Gastroesophageal sphincter (tissue), 4 donors: Measurements from ENCODE around the gene FGFRL1. TPM values are rescaled to one million over a fixed set of nuclear protein-coding genes. Genes with fewer than 3 reads are reported as not detected.

Experiments
- ATAC-seq: fragments of 150-250 bp; one replicate; pipeline ENCODE4 v1.9.1; 2016; ENCODE audit warnings: mild to moderate bottlenecking, moderate library complexity
- H3K27ac ChIP-seq, 4 donors: fragments of 200-600 bp; sonication (generic) in 3 of 4; 1 replicate in 3 of 4; 2 replicates in 1 of 4; pipeline ENCODE4 v1.5.1; 2016 to 2019
- H3K27me3 ChIP-seq: fragments of 200-600 bp; sonication (generic); one replicate; pipeline ENCODE4 v1.5.1; 2019
- H3K36me3 ChIP-seq, 2 donors: fragments of 200-600 bp; sonication (generic); one replicate each; pipeline ENCODE4 v1.5.1; 2019; ENCODE audit warnings: control low read depth in 1 of 2
- H3K4me1 ChIP-seq, 3 donors: fragments of 200-600 bp; sonication (generic); 1 replicate in 2 of 3; 2 replicates in 1 of 3; pipeline ENCODE4 v1.5.1; 2016 to 2019; ENCODE audit warnings: control low read depth in 2 of 3
- H3K4me3 ChIP-seq, 2 donors: fragments of 200-600 bp; sonication (generic); one replicate each; pipeline ENCODE4 v1.5.1; 2019; ENCODE audit warnings: mild to moderate bottlenecking in 1 of 2, moderate library complexity in 1 of 2
- H3K9me3 ChIP-seq, 3 donors: fragments of 200-600 bp; sonication (generic); one replicate each; pipeline ENCODE4 v1.5.1; 2017 to 2019; ENCODE audit warnings: control low read depth in 2 of 3
- CTCF ChIP-seq, 4 experiments: fragments of 200-600 bp in 2 of 4; fragments of 450-650 bp in 2 of 4; sonication (generic) in 1 of 4; IDR thresholded peaks; one replicate each; pipeline ENCODE4 v1.5.1; 2017 to 2019; ENCODE audit warnings: antibody characterized with exemption in 4 of 4, mild to moderate bottlenecking in 2 of 4, moderate library complexity in 2 of 4
- EP300 ChIP-seq: sonication (generic); formaldehyde crosslinking; IDR thresholded peaks from one replicate; pipeline ENCODE4 v1.6.1; 2017; ENCODE audit warnings: antibody characterized with exemption, mild to moderate bottlenecking
- WGBS, 2 donors: methylation state at CpG; one replicate each; pipeline ENCODE4 v1.1.5; 2018; ENCODE audit warnings: low coverage in 1 of 2; 5-methylcytosine and 5-hydroxymethylcytosine counted together
- total RNA-seq, 4 donors: library from RNA; depleted of rRNA; stranded (reverse); fragments of >200 nt; gene quantifications; one replicate each; pipeline ENCODE4 v1.1.0, GENCODE V29; 2016

FGFRL1 gene
- total RNA-seq, 4 donors from 2014 or later = 21.9 to 36.8 (median 25.4) TPM

- no peaks in the 10 kb centered on the region for H3K4me1 ChIP-seq
- TF ChIP-seq CTCF (IDR thresholded peaks at IDR 0.05) = no peak
- TF ChIP-seq EP300 = no peak
- ATAC-seq = no peak
- no peak overlapping the region for H3K27ac ChIP-seq
- H3K9me3 ChIP-seq = no peaks in the 10 kb centered on the region
- no peaks in the 10 kb centered on the region for H3K36me3 ChIP-seq
- peaks cover 55% of the 10 kb centered on the region for H3K27me3 ChIP-seq
- 75 to 83% methylated on average over 2 to 3 of the region's 11 CpGs for WGBS, 2 donors
- H3K4me3 ChIP-seq = no peak overlapping the region
Observed at GRCh38 chr4:1075809-1076699, 64.6 kb downstream of the FGFRL1 start.

Other genes with a start within 250 kb of the FGFRL1 start
- under 1 TPM in 3 of 4 donors, not detected in 1; 0.31 to 0.96 (median 0.54) TPM for gene CPLX1, start 185.5 kb upstream of the FGFRL1 start, total RNA-seq
- 10 to 100 TPM; 70.1 to 95.3 (median 78.1) TPM for gene GAK, start 79.3 kb upstream of the FGFRL1 start, total RNA-seq
- gene TMEM175, start 79.2 kb upstream of the FGFRL1 start, total RNA-seq = 10 to 100 TPM; 21.7 to 40.3 (median 24.2) TPM
- 10 to 100 TPM in 2 of 4 donors, 1 to 10 TPM in 2; 7.5 to 13.5 (median 9.3) TPM for gene DGKQ, start 38.1 kb upstream of the FGFRL1 start, total RNA-seq
- gene IDUA, start 24.6 kb upstream of the FGFRL1 start, total RNA-seq = 10 to 100 TPM in 2 of 4 donors, 1 to 10 TPM in 2; 4.6 to 15.1 (median 12.2) TPM
- not detected for gene SLC26A1, start 18.2 kb upstream of the FGFRL1 start, total RNA-seq
- gene RNF212, start 101.9 kb downstream of the FGFRL1 start, total RNA-seq = 1 to 10 TPM; 1.5 to 6.9 (median 4.6) TPM
- 10 to 100 TPM; 16.3 to 72.5 (median 55.0) TPM for gene SPON2, start 161.0 kb downstream of the FGFRL1 start, total RNA-seq
- 100 to 1,000 TPM; 126 to 271 (median 164) TPM for gene CTBP1, start 237.5 kb downstream of the FGFRL1 start, total RNA-seq